Hindlimb muscle (tissue), 1 donor: ENCODE data around the gene ANKRD12. TPM values are rescaled to one million over a fixed set of nuclear protein-coding genes. Genes with fewer than 3 reads are reported as not detected.
"Not testable (repeated sequence)": the region's sequence is repeated elsewhere in the genome, so short reads cannot be mapped to it uniquely, and the experiment has no call there.

Experiments
- DNase-seq: peaks from one replicate; pipeline ENCODE4 v3.0.0-alpha.2; 2013
- polyA plus RNA-seq: library from polyadenylated mRNA; unstranded; fragments of 120-200 nt; gene quantifications from one replicate; pipeline ENCODE4 v1.2.1, GENCODE V29; 2013; ENCODE audit not compliant: insufficient read length

ANKRD12 gene
- polyA plus RNA-seq, result 19.5 TPM

- peak; percentile 99 for DNase-seq
These were observed at the start of gene ANKRD12 for GRCh38 chr18:9136315-9137155. TSS of gene ANKRD12 (plus strand) at chr18:9136781. CDS start at chr18:9182433, 45,652 bp downstream.

GRCh38 chr18:9087144-9087543 is 49.4 kb upstream of the ANKRD12 start:
- no peak for DNase-seq

GRCh38 chr18:9088252-9088651 is 48.3 kb upstream of the ANKRD12 start:
- no peak for DNase-seq

GRCh38 chr18:9088727-9089126 is 47.9 kb upstream of the ANKRD12 start:
- not testable (repeated sequence) for DNase-seq

GRCh38 chr18:9090578-9090977 is 46.0 kb upstream of the ANKRD12 start:
- no peak for DNase-seq

- no peak for DNase-seq
These were observed 45.5 kb upstream of the ANKRD12 start for GRCh38 chr18:9091066-9091476.

- DNase-seq, result no peak
These were observed 43.9 kb upstream of the ANKRD12 start for GRCh38 chr18:9092665-9093064.

- DNase-seq, result not testable (repeated sequence)
These were observed 43.5 kb upstream of the ANKRD12 start for GRCh38 chr18:9093109-9093508.

GRCh38 chr18:9094307-9095226 is 42.0 kb upstream of the ANKRD12 start:
- no peak for DNase-seq

- no peak for DNase-seq
These were observed 41.1 kb upstream of the ANKRD12 start for GRCh38 chr18:9095297-9096006.

- no peak for DNase-seq
These were observed 40.6 kb upstream of the ANKRD12 start for GRCh38 chr18:9096007-9096371.

GRCh38 chr18:9096685-9097084 is 39.9 kb upstream of the ANKRD12 start:
- no peak for DNase-seq

GRCh38 chr18:9097349-9097748 is 39.2 kb upstream of the ANKRD12 start:
- no peak for DNase-seq

GRCh38 chr18:9100796-9101195 is 35.8 kb upstream of the ANKRD12 start:
- no peak for DNase-seq

GRCh38 chr18:9101730-9102507 is 34.7 kb upstream of the ANKRD12 start:
- DNase-seq, result peak; percentile 39

- peak; percentile 99 for DNase-seq
These were observed 33.8 kb upstream of the ANKRD12 start, which contains the start of gene NDUFV2 for GRCh38 chr18:9102508-9103375. TSS of gene NDUFV2 (plus strand) at chr18:9102699. CDS start at chr18:9102744, 45 bp downstream.

GRCh38 chr18:9103376-9103873 is 33.2 kb upstream of the ANKRD12 start:
- DNase-seq, result peak; percentile 26

GRCh38 chr18:9104244-9104901 is 32.2 kb upstream of the ANKRD12 start:
- no peak for DNase-seq

- DNase-seq, result no peak
These were observed 31.2 kb upstream of the ANKRD12 start for GRCh38 chr18:9105420-9105819.

- DNase-seq, result no peak
These were observed 30.5 kb upstream of the ANKRD12 start for GRCh38 chr18:9106094-9106493.
